Left hindlimb (tissue), 1 donor: Measurements from ENCODE around the gene CUX1.

Experiments used
- DNase-seq: peaks from one replicate; pipeline ENCODE4 v3.0.0-alpha.2; 2018

CUX1 gene

GRCh38 chr7:102082693-102083368 is 265.4 kb downstream of the CUX1 start:
- DNase-seq = no peak

DNA sequence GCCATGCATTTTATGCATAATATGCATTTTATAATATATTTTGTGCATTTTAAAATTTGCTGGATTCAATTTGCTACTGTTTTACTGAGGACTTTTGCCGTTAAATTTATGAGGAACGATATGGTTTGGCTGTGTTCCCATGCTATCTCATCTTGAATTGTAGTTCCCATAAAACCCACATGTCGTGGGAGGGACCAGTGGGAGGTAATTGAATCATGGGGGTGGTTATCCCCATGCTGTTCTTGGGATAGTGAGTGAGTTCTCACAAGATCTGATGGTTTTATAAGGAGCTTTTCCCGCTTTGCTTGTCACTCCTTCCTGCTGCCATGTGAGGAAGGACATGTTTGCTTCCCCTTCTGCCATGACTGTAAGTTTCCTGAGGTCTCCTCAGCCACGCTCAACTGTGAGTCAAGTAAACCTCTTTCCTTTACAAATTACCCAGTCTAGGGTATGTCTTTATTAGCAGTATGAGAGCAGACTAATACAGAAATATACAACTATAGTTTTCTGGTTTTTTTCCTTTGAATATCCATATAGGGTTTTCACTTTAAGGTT is 267.9 kb downstream of the CUX1 start:
- DNase-seq = no peak

DNA sequence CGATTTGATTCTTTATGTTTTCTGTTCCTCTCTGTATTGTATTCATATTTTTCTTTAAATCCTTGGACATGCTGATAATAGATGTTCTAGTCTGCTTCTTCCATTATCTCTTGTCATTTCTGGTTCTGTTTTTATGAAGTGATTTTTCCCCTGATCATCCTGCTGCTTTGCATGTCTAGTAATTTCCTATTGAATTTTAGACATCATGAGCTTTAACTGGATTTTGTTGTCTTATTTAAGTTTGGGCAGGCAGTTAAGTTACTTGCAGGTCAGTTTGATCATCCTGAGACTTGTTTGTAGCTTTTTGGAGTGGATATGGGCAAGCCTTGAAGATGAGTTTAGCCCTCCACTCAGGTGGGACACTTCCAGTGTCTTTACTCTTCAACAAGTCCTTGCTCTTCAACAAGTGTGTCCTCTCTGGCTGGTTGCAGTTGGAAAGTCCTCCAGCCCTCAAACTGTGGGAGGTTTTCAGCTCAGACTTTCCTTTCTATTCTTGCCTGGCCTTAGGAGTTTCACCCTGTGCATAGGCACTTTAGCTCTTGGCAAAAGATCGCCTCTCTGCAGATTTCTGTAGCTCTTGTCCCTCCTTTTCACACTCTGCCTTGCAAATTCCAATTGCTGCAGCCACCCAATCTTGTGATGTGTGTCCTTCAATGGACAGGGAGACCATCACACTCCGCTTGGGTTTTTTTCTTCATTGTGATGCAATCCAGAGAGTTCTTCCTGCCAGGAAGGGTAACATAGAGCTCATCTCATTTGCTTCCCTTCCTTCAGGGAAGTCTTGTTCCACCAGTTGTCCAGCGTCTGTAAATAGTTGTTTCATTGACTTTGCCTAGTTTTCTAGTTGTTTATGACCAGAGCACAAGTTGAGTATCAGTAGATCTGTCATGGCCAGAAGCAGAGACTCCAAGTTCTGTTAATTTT is 272.0 kb downstream of the CUX1 start:
- no peak for DNase-seq

DNA sequence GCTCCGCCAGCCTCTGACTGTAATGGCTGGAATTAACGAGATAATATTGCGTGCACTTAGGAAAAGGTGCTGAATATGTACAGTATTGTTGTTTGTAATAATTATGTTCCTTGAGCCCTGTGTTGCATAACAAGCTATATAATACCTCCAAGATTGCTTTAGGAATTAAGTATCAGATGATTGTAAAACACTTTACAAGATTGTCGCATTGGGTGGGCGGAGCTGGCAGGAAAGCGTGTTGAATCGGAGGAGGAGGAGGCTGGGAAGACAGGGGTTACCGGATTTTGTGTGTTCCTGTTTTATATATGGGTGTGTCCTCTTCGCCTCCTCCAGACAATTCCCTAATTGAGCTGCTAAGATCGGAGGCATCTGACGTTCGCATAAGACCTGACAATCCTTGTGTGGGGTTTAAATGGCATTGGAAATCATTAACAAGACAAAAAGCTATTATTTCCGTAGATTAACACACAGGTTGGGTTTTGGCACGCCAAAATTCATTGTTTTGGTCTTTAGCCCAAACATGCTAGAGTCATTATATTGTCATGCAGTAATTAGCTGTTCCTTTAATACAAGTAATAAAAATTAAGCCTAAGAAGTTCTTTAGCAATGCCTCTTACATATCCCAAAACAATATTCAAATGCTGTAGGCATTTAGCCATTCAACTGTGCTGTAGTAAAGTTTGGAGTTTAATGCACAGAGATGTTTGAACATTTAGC is 276.3 kb downstream of the CUX1 start:
- no peak for DNase-seq

GRCh38 chr7:102094316-102094650 is 276.9 kb downstream of the CUX1 start:
- DNase-seq = no peak

DNA sequence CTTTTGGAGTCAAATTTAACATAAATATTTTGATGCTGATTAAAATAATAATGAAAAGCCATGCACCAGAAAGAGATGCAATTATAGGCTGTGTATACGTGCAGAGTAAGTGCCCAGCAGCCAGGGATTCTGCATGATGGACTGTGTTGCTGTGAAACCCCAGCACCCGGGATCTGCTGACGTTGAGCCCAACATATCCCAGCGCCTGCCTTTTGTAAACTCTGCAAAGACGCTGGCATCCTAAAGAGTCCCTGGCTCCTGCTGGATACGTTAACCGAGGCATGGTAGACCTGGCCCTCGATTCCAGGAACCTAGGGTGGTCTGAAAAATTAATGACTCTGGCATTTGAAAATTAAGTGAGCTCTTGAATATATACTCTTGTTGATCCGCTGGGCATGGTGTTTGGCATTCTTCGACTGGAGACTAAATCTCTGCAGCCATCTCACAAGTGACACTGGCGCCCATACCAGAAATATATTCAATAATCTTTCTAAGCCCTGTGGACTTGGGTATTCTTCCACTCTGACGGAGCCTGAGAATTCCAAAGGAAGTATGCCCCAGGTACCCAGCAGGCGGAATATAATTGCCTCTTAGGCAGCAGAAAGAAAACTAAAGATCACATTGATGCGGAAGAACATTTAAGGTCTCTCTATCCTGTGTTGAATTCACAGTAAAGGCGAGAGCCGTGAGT is 278.0 kb downstream of the CUX1 start:
- no peak for DNase-seq

DNA sequence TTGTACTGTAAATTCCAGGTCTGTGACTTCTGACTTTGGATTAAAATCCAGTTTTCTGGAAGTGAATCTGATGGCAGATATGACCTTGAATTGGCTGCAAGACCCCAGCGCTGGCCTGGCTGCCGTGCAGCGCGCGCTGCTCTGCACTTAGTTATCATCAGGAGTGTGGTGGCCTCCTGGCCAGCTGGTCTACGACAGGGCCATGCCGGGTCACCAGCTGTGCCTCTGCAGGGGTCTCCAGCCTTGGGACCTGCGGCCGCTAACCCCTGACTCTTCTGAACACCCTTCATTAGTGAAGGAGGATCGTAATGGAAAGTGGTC is 278.5 kb downstream of the CUX1 start:
- DNase-seq = no peak

GRCh38 chr7:102096706-102097427 is 279.4 kb downstream of the CUX1 start:
- DNase-seq = no peak

DNA sequence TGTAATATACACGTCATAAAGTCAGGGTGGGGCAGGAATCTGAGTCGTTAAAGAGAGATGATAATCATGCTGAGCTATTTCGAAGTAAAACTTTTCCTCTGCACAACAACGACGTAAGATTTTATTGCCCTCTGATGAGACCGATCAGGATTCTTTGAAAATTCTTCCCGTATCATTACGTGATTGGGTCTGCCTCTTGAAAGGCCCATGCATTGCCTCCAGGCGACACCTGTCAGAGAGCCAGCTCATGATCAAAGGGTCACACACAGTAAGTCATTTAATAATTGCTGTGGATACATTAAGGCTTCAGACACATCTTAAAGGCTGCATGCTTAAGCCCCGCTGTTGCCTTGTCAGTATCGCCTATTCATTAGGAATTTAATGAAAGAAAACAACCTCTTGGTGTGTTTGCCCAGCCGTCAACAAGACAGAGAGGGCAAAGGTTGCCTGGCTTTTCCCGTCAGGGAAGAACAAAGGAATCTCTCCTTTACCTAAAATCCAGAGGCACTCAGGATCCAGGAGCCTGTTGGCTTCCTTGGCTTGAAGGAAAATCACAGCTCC is 280.3 kb downstream of the CUX1 start:
- DNase-seq = no peak

- no peak for DNase-seq
These were observed 281.6 kb downstream of the CUX1 start for GRCh38 chr7:102098986-102099385.

DNA sequence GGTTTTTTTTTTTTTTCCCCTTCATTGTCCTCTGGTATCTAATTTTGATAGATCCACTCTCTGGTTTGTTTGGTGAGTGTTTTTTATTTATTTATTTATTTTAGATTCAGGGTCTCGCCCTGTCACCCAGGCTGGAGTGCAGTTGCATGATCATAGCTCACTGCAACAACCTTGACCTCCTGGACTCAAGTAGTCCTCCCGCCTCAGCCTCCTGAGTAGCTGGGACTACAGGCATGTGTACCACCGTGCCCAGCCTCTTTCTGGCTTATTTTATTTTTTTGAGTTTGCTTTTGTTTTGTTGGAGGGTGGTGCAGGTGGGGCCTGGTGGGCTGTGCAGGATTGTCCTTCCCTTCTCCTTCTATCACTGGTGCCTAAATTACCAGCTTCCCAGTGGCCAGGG is 282.0 kb downstream of the CUX1 start:
- DNase-seq = no peak

GRCh38 chr7:102101111-102101551 is 283.7 kb downstream of the CUX1 start:
- DNase-seq = no peak

GRCh38 chr7:102101926-102102325 is 284.5 kb downstream of the CUX1 start:
- DNase-seq = no peak

DNA sequence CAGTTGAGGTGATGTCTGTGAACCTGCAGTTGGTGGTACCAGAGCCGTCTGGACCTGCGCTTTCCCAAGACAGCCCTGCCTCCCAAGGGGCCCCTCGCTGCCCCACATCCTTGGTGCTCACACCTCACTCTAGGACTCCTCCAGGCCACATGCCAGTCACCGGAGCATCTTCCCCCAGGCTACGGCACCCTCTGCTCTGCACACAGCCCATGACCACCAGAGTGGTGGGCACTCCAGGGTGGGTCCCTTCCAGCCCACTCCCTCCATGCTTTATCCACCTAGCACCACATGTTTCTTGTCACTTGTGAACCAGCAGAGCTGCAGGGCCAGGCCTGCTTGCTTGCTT is 285.6 kb downstream of the CUX1 start:
- DNase-seq = no peak

DNA sequence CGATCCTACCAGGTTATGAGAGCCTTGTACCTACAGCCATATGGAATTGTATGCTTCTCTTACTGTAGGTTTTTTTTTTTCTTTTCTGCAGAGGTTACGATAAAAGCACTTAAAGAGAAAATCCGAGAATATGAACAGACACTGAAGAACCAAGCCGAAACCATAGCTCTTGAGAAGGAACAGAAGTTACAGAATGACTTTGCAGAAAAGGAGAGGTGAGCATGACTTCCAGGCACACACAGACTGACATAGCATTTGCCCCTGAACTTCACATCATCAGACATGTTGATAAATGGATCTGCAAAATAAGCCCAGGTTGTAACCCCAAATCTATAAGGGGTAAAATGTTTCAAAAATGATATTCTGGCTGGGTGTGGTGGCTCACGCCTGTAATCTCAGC is 286.8 kb downstream of the CUX1 start:
- no peak for DNase-seq

- no peak for DNase-seq
These were observed 289.2 kb downstream of the CUX1 start for GRCh38 chr7:102106625-102107024.

- DNase-seq = no peak
These were observed 290.2 kb downstream of the CUX1 start for GRCh38 chr7:102107474-102108104.

DNA sequence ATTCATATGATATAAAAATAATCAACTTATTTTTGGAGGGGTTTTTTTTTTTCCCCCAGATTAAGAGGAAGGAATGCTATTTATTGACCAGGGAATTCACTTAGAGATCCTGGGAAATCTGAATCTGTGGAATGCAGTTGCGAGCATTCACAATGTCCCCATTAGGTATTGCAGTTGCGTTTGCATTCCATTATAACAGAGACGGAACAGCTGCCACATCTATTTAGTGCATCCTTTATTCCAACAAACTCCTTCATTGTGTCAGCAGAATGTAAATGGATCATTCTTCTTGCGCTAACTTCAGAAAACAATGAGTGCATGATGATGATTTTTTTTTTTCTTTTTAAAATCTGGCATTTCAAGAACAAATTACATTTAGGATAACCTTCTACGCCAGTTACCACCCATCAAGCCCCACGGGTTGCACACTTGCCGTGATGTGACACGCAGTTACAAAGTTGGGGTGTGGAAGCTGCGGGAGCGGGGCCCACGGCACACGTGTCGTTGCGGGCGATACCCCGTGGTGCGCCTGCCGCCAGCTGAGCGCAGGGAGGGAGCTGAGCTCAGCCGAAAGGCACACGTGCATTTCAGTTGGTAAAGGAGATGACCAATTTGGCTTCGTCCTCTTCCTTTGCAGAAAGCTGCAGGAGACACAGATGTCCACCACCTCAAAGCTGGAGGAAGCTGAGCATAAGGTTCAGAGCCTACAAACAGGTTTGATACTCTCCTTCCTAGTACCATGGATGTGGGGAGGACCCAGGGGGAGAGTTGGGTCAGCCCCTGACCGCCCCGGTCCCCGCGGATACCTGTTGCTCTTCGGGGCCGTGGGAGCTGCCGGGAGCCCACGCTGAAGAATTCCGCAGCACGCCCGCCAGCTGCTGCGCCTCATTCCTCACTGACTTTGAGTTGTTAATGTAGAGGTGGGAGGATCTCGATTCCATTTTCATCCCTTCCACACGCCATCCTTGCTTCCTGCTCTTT is 293.9 kb downstream of the CUX1 start:
- DNase-seq = no peak

DNA sequence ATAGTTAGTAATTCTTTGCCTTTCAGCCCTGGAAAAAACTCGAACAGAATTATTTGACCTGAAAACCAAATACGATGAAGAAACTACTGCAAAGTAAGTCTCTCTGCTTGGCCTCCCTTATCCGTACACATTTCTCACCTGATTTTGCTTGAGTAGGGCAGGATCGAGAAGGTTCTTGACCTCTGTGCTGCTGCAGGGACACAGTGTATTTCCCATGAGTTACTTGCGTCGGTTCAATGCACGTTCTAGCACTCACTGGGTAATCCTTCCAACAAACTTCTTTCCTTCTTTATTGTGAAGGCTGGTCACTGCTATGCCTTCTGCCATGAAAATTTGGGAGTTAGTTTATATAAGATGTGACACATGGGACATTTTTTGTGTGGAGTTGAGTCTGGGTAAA is 297.8 kb downstream of the CUX1 start:
- DNase-seq = no peak

DNA sequence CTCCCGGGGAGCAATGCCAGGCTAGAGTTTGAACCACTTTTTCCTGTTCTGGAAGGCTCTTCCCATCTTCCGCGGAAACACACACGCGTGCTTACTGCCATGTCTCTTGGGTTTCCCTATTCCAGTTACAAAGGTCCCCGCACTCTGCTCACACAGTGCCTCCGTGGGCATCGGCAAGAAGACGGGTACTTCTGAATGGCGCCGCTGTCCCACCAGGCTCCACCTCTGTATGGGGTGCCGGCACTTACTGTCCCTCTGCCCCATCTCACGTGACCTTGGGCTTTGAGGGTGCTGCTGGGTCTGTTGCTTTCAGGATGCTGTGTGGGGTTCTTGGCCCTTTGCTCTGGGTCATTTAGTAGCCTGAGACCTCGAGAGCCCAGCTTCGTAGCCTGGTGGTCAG is 298.5 kb downstream of the CUX1 start:
- DNase-seq = no peak
